Measurements from ENCODE around the gene STK25.
"Not testable (repeated sequence)": the region's sequence is repeated elsewhere in the genome, so short reads cannot be mapped to it uniquely, and the experiment has no call there.

The STK25 gene

GRCh38 chr2:241463276-241464135 lies 44.9 kb downstream of the STK25 start:
- DNase-seq (ENCODE audit: low read depth in 2 of 2): no peak

GRCh38 chr2:241461693-241462677 lies 46.4 kb downstream of the STK25 start:
- DNase-seq (ENCODE audit: low read depth in 2 of 2): no peak

DNA sequence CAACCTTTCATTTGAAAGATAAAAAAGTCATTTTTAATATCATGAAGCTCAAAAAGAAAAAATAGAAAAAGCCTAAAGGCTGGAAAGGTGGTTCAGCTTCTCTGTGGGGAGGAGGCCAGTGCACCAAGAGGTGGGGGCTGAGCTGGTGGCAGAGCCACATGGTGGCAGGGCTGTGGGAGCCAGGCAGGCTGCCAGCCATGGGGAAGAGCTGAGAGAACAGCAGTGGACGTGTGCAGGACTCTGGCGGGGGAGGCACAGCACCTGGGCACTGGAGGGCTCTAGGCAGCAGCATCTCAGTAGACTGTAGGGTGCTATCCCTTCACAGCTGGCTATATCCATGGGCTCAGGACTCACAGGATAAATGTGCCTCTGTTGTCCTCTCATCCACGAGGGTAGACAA lies 47.8 kb downstream of the STK25 start:
- no peak for DNase-seq (ENCODE audit: low read depth in 2 of 2)

GRCh38 chr2:241459520-241459919 lies 48.9 kb downstream of the STK25 start:
- no peak for DNase-seq (ENCODE audit: low read depth in 2 of 2)

GRCh38 chr2:241458687-241459086 lies 49.7 kb downstream of the STK25 start:
- DNase-seq (ENCODE audit: low read depth in 2 of 2): no peak

GRCh38 chr2:241456546-241456945 lies 51.8 kb downstream of the STK25 start:
- no peak for DNase-seq (ENCODE audit: low read depth in 2 of 2)

- DNase-seq (ENCODE audit: low read depth in 2 of 2): no peak
Observed at GRCh38 chr2:241454837-241455485, 53.4 kb downstream of the STK25 start.

DNA sequence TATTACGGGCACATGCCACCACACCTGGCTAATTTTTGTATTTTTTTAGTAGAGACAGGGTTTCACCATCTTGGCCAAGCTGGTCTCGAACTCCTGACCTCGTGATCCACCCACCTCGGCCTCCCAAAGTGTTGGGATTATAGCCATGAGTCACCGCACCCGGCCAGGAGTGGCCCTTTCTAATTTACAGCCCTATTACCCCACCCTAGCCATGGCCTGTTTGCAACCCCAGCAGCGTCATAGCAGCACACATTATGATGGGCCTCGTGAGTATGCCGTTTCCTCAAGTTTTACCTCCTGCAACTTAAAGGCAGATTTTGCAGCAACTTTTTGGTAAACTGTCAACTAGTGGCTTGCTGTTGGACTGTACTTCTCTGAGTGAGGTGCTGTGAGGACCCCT lies 54.5 kb downstream of the STK25 start:
- not testable (repeated sequence) for DNase-seq (ENCODE audit: low read depth in 2 of 2)

GRCh38 chr2:241451840-241452506 lies 56.4 kb downstream of the STK25 start:
- DNase-seq (ENCODE audit: low read depth in 2 of 2): no peak

DNA sequence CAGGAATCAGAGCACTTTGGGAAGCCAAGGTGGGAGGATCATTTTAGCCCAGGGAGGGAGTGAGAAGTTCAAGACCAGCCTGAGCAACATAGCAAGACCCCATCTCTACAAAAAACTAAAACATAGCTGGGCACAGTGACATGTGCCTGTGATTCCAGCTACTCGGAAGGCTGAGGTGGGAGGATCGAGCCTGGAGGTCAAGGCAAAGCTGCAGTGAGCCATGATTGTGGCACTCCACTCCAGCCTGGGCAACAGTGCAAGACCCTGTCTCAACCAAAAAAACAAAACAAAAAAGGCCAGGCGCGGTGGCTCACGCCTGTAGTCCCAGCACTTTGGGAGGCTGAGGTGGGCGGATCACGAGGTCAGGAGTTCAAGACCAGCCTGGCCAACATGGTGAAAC lies 58.3 kb downstream of the STK25 start:
- DNase-seq (ENCODE audit: low read depth in 2 of 2): not testable (repeated sequence)

DNA sequence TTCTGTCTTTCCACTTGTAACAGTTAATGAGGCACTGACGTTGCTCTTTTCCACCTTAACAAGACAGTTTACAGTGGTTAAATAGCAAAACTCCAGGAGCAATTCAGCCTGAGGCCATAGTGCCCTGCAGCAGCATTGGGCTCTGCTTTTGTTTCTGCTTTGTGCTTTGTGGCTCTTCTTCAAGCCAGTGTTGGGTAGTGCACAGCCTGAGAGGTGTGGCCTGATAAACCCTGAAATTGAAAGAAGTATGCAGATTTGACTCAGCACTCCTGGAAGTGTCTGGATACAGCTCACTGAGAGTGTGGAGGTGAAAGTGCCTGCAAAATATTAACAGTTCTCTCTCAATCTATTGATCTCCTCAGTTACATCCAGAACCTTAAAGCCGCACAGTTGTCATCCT lies 63.0 kb downstream of the STK25 start:
- no peak for DNase-seq (ENCODE audit: low read depth in 2 of 2)

- DNase-seq (ENCODE audit: low read depth in 2 of 2): peak; percentile 83 to 88
Observed at GRCh38 chr2:241443486-241444223, 64.7 kb downstream of the STK25 start.
